ENCODE results near the gene KLHDC7B.

Gene KLHDC7B

DNA sequence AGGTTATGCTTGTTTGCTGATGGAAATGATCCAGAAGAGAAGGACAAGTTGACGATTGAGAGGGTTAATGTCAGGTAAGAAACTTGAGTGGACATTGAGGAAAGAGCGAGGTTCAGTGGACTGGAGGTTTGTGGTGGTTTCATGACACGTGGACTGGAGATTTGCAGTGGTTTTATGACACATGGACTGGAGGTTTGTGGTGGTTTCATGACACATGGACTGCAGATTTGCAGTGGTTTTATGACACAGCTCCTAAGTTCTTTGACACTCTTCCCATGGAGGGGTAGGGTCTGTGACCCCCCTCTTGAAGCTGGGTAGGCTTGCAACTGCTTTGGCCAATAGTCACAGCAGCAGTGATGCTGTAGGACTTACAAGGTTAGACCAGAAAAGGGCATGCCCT is 49.5 kb downstream of the KLHDC7B start:
- no peak for DNase-seq (ENCODE audit: low spot score)

DNA sequence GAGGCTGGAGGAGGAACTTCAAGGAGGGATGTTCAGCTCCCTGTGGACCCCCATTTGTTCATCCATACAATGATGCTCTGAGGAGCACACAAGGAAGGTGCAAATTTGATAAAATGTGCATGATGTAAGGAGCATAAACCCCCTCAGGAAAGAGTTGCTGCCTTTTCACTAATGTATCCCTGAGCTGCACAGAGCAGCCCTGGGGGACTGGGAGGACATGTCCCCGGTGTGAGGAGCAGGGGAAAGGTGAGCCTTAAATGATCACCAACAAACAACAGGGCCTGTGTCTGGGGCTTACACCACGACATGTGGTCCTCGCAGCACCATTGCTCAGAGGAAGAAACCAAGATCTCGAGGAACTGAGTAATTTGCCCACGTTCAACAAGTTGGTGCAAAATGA is 51.4 kb downstream of the KLHDC7B start:
- no peak for DNase-seq (ENCODE audit: low spot score)

DNA sequence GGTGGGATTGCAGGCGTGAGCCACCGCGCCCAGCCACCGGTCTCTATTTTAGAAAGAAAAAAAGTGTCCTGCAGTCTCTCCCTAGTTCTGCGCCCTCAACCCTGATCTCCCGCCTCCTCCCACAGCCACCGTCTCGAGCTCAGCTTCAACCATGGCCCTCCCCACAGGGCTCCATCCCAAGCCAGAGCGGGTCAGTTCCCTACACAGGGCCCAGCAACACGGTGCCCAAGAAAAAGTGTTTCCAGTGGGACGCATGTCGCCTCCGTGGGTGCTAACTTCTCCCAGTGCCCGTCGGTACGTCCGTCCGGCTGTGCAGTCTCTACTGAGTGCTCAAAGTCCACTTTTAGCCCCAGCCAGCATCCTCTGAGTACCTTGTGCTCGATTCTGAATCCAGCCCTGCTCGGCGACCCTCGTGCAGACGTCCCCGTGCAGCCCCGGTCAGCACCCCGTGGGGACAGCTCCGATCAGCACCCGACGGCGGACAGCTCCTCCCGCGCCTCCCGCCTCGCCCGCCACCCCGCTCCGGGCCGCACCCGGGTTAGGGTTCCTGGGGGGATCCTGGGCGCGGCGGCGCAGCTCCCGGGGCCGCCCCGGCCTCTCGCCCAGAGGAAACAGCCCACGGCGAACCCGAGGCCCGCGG is 54.2 kb downstream of the KLHDC7B start:
- no peak for DNase-seq (ENCODE audit: low spot score)

DNA sequence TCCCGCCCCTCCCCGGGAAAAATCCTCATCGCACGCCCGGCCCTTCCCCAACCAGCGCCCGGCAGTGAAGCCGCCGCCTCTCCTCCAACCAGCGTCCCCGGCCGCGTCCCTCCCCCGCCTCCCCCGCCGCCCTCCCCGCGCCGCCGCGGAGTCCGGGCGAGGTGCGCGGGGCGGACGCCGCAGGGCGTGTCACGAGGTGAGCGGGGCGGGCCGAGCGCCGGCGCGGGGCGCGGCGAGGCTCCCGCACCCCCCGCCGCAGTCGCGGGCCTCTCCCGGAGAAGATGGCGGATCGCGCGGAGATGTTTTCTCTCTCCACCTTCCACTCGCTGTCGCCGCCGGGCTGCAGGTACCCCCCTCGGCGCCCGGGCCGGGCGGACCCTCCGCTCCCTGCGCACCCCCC is 54.8 kb downstream of the KLHDC7B start, which contains the start of gene MAPK8IP2:
Gene MAPK8IP2, plus strand, starts transcription at position 256 of the 400 bp plus-strand sequence. Its CDS starts 26 bp downstream, at position 282.
- no peak for DNase-seq (ENCODE audit: low spot score)

Measured in NAMALWA (cell line).